Measurements from ENCODE around the gene GRM4.
A peak's percentile ranks its signal among the peaks of the same experiment; 100 is the strongest.

GRM4 gene

DNA sequence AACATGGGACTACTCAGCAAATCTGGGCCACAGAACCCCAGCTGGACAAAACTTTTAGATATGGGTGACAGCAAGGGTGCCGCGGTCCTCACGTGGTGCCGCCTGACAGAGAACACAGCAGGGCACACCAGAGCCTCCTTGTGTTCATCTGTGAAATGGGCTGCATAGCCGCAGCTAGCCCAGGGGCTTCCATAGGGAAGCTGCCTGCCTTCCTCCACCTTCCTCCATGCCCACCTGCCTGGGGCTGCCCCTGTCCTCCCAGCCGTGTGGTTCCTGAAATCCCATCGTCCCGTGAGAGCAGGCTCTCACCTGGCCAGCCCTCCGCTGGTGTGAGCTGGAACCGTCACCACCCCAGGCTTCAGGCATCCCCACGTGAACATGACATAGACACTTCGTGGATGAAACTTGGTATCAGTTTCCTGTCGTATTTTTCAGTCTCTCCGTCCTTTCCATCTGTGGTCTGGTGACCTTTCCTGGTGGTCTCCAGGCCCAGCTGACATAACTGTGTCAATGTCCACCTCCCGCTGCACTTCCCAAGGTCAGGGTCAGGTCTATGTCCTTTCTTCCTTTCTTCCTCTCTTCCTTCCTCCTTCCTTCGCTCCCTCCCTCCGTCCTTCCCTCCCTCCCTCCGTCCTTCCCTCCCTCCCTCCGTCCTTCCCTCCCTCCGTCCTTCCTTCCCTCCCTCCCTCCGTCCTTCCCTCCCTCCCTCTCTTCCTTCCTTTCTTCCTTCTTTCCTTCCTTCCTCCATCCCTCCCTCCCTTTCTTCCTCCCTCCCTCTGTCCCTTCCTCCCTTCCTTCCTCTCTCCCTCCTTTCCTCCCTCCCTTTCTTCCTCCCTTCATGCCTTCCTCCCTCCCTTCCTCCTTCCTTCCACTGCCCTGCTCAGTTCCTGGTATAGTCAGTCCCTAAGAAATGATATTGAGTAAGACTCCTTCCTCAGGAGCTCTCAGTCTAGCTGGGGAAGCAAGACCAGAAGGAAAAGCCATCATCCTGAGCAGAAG lies 78.8 kb downstream of the GRM4 start:
- H3K9me3 ChIP-seq (ENCODE audit: low read length) = no peaks in the 10 kb centered on the region
- no peaks in the 10 kb centered on the region for H3K9me2 ChIP-seq (ENCODE audit: low read depth, low read length)
- no peak overlapping the region for H3K4me3 ChIP-seq (ENCODE audit: low read depth, low read length, poor library complexity, severe bottlenecking)
- no peak overlapping the region for H3K9ac ChIP-seq (ENCODE audit: low read length)
- no peak overlapping the region for H3K27ac ChIP-seq (ENCODE audit: low read depth, low read length, poor library complexity, severe bottlenecking)
- H3K79me2 ChIP-seq (ENCODE audit: insufficient read depth, low read length) = no peaks in the 10 kb centered on the region
- peaks cover 7% of the 10 kb centered on the region; the same call in 1 of the 2 replicates for H3K27me3 ChIP-seq (ENCODE audit: insufficient read depth, low read length)
- no peaks in the 10 kb centered on the region for H3F3A ChIP-seq (ENCODE audit: insufficient read depth, low read length)
- no peak overlapping the region for H3K4me2 ChIP-seq (ENCODE audit: low read length)
- no peak overlapping the region for H2AFZ ChIP-seq (ENCODE audit: low read length)
- H3K4me1 ChIP-seq (ENCODE audit: insufficient read depth, low read length, severe bottlenecking) = no peaks in the 10 kb centered on the region
- no peaks in the 10 kb centered on the region for H4K20me1 ChIP-seq (ENCODE audit: insufficient read depth, low read length)
- TF ChIP-seq, protein P1, sequence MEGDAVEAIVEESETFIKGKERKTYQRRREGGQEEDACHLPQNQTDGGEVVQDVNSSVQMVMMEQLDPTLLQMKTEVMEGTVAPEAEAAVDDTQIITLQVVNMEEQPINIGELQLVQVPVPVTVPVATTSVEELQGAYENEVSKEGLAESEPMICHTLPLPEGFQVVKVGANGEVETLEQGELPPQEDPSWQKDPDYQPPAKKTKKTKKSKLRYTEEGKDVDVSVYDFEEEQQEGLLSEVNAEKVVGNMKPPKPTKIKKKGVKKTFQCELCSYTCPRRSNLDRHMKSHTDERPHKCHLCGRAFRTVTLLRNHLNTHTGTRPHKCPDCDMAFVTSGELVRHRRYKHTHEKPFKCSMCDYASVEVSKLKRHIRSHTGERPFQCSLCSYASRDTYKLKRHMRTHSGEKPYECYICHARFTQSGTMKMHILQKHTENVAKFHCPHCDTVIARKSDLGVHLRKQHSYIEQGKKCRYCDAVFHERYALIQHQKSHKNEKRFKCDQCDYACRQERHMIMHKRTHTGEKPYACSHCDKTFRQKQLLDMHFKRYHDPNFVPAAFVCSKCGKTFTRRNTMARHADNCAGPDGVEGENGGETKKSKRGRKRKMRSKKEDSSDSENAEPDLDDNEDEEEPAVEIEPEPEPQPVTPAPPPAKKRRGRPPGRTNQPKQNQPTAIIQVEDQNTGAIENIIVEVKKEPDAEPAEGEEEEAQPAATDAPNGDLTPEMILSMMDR (IDR thresholded peaks at IDR 0.05; ENCODE audit: low read length) = peak; percentile 32; the same call in 1 of the 2 replicates
- no peak for TF ChIP-seq EZH2 (IDR thresholded peaks at IDR 0.05; ENCODE audit: borderline replicate concordance, low read length)
- H3K36me3 ChIP-seq (ENCODE audit: insufficient read depth, low read length) = no peaks in the 10 kb centered on the region

DNA sequence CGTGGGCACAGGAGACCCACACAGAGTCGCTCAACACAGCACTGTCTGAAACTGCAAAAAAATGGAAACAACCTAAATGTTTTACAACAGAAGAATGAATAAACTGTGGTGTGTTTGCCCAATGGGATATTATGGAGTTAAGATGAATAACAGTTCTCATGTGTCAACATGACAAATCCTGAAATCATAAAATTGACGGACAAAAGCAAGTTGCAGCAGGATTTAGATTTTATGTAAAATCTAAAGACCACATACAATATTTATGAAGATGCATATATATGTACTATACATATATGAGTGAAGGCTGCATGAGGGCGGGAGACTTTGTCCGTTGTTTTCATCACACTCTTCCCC lies 79.7 kb downstream of the GRM4 start:
- Histone ChIP-seq H3K4me3 (ENCODE audit: low read depth, low read length, poor library complexity, severe bottlenecking) (no peak overlapping the region), H3K4me2 (ENCODE audit: low read length) (no peak overlapping the region), H3K9me2 (ENCODE audit: low read depth, low read length) (no peaks in the 10 kb centered on the region), H4K20me1 (ENCODE audit: insufficient read depth, low read length) (no peaks in the 10 kb centered on the region), H3K4me1 (ENCODE audit: insufficient read depth, low read length, severe bottlenecking) (no peaks in the 10 kb centered on the region), H3K9ac (ENCODE audit: low read length) (no peak overlapping the region), H3K27ac (ENCODE audit: low read depth, low read length, poor library complexity, severe bottlenecking) (no peak overlapping the region), H3K79me2 (ENCODE audit: insufficient read depth, low read length) (no peaks in the 10 kb centered on the region), H3K36me3 (ENCODE audit: insufficient read depth, low read length) (no peaks in the 10 kb centered on the region), H3F3A (ENCODE audit: insufficient read depth, low read length) (no peaks in the 10 kb centered on the region), H2AFZ (ENCODE audit: low read length) (no peak overlapping the region), H3K9me3 (ENCODE audit: low read length) (no peaks in the 10 kb centered on the region), H3K27me3 (ENCODE audit: insufficient read depth, low read length) (peaks cover 7% of the 10 kb centered on the region)
- TF ChIP-seq EZH2 (IDR thresholded peaks at IDR 0.05; ENCODE audit: borderline replicate concordance, low read length) = no peak
- TF ChIP-seq, protein P1 (IDR thresholded peaks at IDR 0.05; ENCODE audit: low read length) = no peak

DNA sequence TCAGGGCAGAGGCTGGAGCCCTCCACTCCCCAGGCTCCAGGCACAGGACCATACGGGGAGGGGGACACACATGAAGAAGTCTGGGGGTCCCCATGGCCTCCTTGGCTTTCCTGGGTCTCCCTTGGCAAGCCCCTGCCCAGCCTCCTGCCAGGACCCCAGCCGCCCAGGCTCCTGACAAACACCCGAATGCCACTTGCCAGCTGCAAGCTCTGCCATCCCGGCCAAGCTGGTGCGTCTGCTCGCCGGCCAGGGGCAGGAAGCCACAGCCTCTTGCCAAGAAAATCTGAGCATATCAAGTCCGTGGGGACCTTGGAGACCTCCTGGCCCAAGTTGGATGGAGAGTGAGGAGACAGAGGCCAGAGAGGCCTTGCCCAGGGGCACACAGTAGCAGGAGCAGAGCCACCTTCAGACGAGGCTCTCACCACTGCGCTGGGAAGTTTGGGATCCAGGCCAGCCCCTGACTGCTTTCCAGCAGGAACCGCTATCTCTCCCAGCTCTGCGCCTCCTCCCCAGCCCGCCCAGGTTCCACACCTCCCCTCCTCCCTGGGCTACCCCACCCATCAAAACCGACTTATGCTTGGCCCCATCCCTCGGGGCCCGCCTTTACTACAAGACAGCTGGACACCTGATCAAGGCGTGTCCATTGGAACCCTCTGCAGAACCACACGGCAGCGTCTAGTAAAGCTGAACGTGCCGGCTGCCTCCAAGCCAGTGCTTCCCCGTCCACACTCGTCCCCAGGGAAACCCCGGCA lies 80.2 kb downstream of the GRM4 start:
- Histone ChIP-seq H3K9me3 (ENCODE audit: low read length) (no peaks in the 10 kb centered on the region), H3K9me2 (ENCODE audit: low read depth, low read length) (no peaks in the 10 kb centered on the region), H3K27ac (ENCODE audit: low read depth, low read length, poor library complexity, severe bottlenecking) (no peak overlapping the region), H3K4me2 (ENCODE audit: low read length) (no peak overlapping the region), H3K79me2 (ENCODE audit: insufficient read depth, low read length) (no peaks in the 10 kb centered on the region), H3K27me3 (ENCODE audit: insufficient read depth, low read length) (peaks cover 7% of the 10 kb centered on the region), H3K4me3 (ENCODE audit: low read depth, low read length, poor library complexity, severe bottlenecking) (no peak overlapping the region), H3F3A (ENCODE audit: insufficient read depth, low read length) (no peaks in the 10 kb centered on the region), H3K36me3 (ENCODE audit: insufficient read depth, low read length) (no peaks in the 10 kb centered on the region), H3K4me1 (ENCODE audit: insufficient read depth, low read length, severe bottlenecking) (no peaks in the 10 kb centered on the region), H4K20me1 (ENCODE audit: insufficient read depth, low read length) (no peaks in the 10 kb centered on the region), H3K9ac (ENCODE audit: low read length) (no peak overlapping the region), H2AFZ (ENCODE audit: low read length) (no peak overlapping the region)
- no peak for TF ChIP-seq EZH2 (IDR thresholded peaks at IDR 0.05; ENCODE audit: borderline replicate concordance, low read length)
- TF ChIP-seq, protein P1 (IDR thresholded peaks at IDR 0.05; ENCODE audit: low read length) = no peak

All from OCI-LY1 (cell line).